ENCODE results near the gene PRR23E. TPM values are rescaled to one million over a fixed set of nuclear protein-coding genes. Genes with fewer than 3 reads are reported as not detected.

PRR23E gene
- total and polyA plus RNA-seq, 12 donors, result not detected

DNA sequence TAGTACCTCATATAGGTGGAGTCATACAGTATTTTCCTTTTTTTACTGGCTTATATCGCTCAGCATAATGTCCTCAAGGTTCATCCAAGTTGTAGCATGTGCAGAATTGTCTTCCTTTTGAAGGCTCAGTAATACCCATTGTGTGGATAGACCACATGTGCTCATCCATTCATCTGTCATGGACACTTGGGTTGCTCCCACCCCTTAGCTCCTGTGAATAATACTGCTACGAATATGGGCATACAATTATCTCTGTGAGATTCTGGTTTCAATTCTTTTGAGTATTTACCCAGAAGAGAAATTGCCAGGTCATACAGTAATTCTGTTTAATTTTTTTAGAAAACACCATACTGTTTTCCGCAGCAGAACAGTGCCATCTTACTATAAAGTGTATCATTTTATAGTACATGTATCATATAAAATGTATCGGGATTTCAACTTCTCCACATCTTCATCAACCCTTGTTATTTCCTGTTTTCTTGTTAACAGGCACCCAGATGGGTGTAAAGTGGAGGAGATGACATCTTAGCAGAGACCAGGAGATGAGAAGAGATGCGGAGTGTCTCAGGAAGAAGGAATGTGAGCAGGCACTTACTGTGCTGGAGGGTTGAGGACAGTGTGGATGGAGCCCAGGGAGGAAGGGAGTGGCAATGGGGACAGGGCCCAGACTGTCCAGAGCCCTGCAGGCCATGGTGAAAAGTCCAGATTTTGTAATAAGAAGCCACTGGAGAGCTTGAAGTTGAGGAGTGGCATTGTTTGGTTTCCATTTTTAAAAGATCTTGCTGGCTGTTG lies 27.0 kb upstream of the PRR23E start:
- no peaks in the 10 kb centered on the region for H3K4me1 ChIP-seq (replicated peaks in 1 of 2)
- intact Hi-C loops (cut with DNase I), result no loop called here
- no peak overlapping the region for H3K27ac ChIP-seq
- H3K4me3 ChIP-seq, result no peak overlapping the region
- 52 to 63% (median 59%) methylated on average over 5 of the region's 5 CpGs for WGBS, 4 donors
- no peaks in the 10 kb centered on the region for H3K9me3 ChIP-seq (replicated peaks in 1 of 3)
- DNase-seq, result no peak
- H3K36me3 ChIP-seq (replicated peaks in 1 of 2), result no peaks in the 10 kb centered on the region
- TF ChIP-seq, protein P1, sequence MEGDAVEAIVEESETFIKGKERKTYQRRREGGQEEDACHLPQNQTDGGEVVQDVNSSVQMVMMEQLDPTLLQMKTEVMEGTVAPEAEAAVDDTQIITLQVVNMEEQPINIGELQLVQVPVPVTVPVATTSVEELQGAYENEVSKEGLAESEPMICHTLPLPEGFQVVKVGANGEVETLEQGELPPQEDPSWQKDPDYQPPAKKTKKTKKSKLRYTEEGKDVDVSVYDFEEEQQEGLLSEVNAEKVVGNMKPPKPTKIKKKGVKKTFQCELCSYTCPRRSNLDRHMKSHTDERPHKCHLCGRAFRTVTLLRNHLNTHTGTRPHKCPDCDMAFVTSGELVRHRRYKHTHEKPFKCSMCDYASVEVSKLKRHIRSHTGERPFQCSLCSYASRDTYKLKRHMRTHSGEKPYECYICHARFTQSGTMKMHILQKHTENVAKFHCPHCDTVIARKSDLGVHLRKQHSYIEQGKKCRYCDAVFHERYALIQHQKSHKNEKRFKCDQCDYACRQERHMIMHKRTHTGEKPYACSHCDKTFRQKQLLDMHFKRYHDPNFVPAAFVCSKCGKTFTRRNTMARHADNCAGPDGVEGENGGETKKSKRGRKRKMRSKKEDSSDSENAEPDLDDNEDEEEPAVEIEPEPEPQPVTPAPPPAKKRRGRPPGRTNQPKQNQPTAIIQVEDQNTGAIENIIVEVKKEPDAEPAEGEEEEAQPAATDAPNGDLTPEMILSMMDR (IDR thresholded peaks at IDR 0.05), result no peak
- TF ChIP-seq POLR2A (IDR thresholded peaks at IDR 0.05), result no peak
- H3K27me3 ChIP-seq, result no peaks in the 10 kb centered on the region

DNA sequence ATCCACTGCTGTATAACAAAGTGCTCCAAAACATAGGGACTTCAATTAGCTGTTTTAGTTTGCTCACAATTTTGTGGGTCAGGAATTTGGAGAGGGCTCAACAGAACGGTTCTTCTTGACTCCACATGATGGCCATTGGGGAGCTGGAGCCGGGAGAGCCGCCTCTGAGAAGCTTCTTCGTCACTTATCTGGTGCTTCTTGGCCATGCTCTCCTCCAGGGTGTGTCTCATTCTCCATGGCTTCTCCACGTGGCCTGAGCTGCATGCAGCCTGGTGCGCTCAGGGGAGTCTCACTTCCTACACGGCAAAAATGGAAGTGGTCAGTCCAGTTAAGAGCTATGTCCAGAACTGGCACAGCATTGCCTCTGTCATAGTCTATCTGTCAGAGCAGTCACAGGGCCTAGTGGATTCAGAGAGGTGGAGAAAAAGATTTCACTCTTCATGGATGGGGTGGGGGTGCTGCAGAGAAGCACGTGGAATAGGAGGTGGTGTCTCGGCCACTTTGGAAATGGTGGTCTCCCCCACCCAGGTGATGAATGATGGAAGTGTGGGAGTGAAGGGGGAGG lies 26.3 kb upstream of the PRR23E start:
- DNase-seq, result no peak
- Histone ChIP-seq H3K4me3 (no peak overlapping the region), H3K4me1 (replicated peaks in 1 of 2) (no peaks in the 10 kb centered on the region), H3K27ac (no peak overlapping the region), H3K9me3 (replicated peaks in 1 of 3) (no peaks in the 10 kb centered on the region), H3K27me3 (no peaks in the 10 kb centered on the region), H3K36me3 (replicated peaks in 1 of 2) (no peaks in the 10 kb centered on the region)
- intact Hi-C loops (cut with DNase I), result no loop called here
- TF ChIP-seq POLR2A (IDR thresholded peaks at IDR 0.05), result no peak
- TF ChIP-seq, protein P1 (IDR thresholded peaks at IDR 0.05), result no peak
- 78 to 81% (median 79%) methylated on average over 9 of the region's 9 CpGs for WGBS, 4 donors

DNA sequence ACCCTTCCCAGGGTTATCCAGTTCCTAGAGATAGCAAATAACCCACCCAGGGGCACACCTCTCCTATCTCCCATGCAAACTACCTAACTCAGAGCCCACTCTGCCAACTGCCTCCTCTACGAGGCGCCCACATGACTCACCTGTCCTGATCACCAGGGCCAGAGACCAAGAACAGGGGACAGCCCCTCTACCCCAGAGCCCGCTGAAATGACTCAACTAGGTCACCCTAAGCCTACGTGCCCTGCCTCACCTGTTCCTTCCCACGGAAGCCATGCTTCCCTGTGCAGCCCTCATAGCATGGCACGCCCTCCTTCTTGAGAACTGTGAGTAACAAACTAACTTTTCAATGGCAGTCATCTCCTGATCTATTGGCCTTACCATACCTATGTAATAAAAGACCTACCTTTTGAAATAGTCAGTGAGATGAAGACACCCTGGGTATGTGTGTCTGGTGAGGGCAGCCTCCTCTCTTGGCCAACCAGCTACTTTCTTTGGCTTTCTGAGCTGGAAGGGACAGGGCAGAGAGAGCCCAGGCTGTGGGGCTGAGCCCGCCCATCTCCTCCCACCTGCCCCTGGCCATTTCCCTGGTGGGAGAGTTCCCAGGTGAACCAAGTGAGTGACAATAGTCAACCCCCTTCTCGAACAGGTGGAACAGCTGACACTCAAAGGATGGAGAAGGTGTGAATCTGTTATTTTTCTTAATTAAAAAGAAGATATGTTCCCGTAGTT lies 25.5 kb upstream of the PRR23E start:
- intact Hi-C loops (cut with DNase I), result no loop called here
- no peak for TF ChIP-seq POLR2A (IDR thresholded peaks at IDR 0.05)
- TF ChIP-seq, protein P1 (IDR thresholded peaks at IDR 0.05), result no peak
- H3K4me3 ChIP-seq, result no peak overlapping the region
- DNase-seq, result no peak
- H3K36me3 ChIP-seq (replicated peaks in 1 of 2), result no peaks in the 10 kb centered on the region
- no peaks in the 10 kb centered on the region for H3K4me1 ChIP-seq (replicated peaks in 1 of 2)
- no peaks in the 10 kb centered on the region for H3K27me3 ChIP-seq
- no peaks in the 10 kb centered on the region for H3K9me3 ChIP-seq (replicated peaks in 1 of 3)
- WGBS, 4 donors, result 76 to 82% (median 81%) methylated on average over 8 to 9 of the region's 9 CpGs
- H3K27ac ChIP-seq, result no peak overlapping the region

DNA sequence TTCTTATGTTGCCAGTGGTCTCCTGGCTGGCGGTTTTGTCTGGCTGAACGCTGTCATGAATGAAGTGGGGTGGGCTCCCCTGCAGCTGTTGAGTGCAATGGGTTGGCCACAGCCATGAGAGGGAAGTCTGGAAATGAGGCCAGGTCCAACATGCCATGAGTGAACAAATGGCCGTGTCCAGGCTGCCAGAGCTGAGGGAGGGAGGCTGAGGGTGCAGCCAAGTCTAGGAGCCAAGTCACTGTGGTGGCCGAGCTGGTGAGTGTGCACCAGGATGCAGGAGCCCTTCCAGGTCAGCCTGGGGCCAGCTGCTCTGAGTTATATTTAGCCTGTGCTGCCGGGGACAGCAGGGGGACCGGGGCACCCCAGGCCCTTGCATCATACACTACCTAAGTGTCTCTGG lies 24.7 kb upstream of the PRR23E start:
- Histone ChIP-seq H3K27ac (no peak overlapping the region), H3K36me3 (replicated peaks in 1 of 2) (no peaks in the 10 kb centered on the region), H3K4me1 (replicated peaks in 1 of 2) (no peaks in the 10 kb centered on the region), H3K4me3 (no peak overlapping the region), H3K27me3 (peaks cover 2% of the 10 kb centered on the region), H3K9me3 (replicated peaks in 1 of 3) (no peaks in the 10 kb centered on the region)
- no peak for TF ChIP-seq POLR2A (IDR thresholded peaks at IDR 0.05)
- TF ChIP-seq, protein P1 (IDR thresholded peaks at IDR 0.05), result no peak
- DNase-seq, result no peak
- intact Hi-C loops (cut with DNase I), result no loop called here
- WGBS, 4 donors, result 45 to 63% (median 50%) methylated on average over 4 to 6 of the region's 6 CpGs
